ENCODE data around the gene EXT2.

Gene EXT2

DNA sequence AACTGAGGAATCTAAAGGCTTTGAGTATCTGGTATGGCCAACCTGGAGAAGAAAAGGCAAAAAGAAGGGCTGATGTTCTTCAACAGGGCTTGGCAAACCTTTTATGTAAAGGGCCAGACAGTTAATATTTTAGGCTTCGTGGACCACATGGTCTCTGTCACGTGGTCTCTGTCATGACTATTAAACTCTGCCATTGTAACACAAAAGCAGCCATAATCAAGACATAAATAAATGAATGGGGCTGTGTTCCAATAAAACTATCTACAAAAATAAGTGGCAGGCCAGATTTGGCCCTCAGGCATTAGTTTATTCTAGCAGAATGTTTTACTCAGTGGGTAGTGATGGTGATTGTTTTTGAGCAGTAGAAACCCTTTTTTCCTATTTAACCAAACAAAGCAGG lies 48.2 kb upstream of the EXT2 start:
- TF ChIP-seq CSDC2 (CRISPR knock-in tag; IDR thresholded peaks at IDR 0.05), result no peak
- no peak for TF ChIP-seq ARNTL (CRISPR knock-in tag; IDR thresholded peaks at IDR 0.05; ENCODE audit: borderline replicate concordance, low read depth)
- no peak for TF ChIP-seq ISL1 (CRISPR knock-in tag; IDR thresholded peaks at IDR 0.05)
- no peak for TF ChIP-seq ZNF8 (CRISPR knock-in tag; IDR thresholded peaks at IDR 0.05)
- TF ChIP-seq ZC3H10 (CRISPR knock-in tag; IDR thresholded peaks at IDR 0.05), result no peak
- TF ChIP-seq TOX (CRISPR knock-in tag; IDR thresholded peaks at IDR 0.05; ENCODE audit: borderline replicate concordance), result no peak
- TF ChIP-seq, protein P1, sequence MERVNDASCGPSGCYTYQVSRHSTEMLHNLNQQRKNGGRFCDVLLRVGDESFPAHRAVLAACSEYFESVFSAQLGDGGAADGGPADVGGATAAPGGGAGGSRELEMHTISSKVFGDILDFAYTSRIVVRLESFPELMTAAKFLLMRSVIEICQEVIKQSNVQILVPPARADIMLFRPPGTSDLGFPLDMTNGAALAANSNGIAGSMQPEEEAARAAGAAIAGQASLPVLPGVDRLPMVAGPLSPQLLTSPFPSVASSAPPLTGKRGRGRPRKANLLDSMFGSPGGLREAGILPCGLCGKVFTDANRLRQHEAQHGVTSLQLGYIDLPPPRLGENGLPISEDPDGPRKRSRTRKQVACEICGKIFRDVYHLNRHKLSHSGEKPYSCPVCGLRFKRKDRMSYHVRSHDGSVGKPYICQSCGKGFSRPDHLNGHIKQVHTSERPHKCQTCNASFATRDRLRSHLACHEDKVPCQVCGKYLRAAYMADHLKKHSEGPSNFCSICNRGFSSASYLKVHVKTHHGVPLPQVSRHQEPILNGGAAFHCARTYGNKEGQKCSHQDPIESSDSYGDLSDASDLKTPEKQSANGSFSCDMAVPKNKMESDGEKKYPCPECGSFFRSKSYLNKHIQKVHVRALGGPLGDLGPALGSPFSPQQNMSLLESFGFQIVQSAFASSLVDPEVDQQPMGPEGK (CRISPR knock-in tag; IDR thresholded peaks at IDR 0.05; ENCODE audit: borderline replicate concordance), result no peak
- TF ChIP-seq, protein P2, sequence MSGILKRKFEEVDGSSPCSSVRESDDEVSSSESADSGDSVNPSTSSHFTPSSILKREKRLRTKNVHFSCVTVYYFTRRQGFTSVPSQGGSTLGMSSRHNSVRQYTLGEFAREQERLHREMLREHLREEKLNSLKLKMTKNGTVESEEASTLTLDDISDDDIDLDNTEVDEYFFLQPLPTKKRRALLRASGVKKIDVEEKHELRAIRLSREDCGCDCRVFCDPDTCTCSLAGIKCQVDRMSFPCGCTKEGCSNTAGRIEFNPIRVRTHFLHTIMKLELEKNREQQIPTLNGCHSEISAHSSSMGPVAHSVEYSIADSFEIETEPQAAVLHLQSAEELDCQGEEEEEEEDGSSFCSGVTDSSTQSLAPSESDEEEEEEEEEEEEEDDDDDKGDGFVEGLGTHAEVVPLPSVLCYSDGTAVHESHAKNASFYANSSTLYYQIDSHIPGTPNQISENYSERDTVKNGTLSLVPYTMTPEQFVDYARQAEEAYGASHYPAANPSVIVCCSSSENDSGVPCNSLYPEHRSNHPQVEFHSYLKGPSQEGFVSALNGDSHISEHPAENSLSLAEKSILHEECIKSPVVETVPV (CRISPR knock-in tag; IDR thresholded peaks at IDR 0.05), result no peak
- no peak for TF ChIP-seq GLIS3 (CRISPR knock-in tag; IDR thresholded peaks at IDR 0.05)
- TF ChIP-seq ZFP3 (CRISPR knock-in tag; IDR thresholded peaks at IDR 0.05), result no peak
- no peak for TF ChIP-seq BACH2 (CRISPR knock-in tag; IDR thresholded peaks at IDR 0.05; ENCODE audit: borderline replicate concordance)
- TF ChIP-seq, protein P3, sequence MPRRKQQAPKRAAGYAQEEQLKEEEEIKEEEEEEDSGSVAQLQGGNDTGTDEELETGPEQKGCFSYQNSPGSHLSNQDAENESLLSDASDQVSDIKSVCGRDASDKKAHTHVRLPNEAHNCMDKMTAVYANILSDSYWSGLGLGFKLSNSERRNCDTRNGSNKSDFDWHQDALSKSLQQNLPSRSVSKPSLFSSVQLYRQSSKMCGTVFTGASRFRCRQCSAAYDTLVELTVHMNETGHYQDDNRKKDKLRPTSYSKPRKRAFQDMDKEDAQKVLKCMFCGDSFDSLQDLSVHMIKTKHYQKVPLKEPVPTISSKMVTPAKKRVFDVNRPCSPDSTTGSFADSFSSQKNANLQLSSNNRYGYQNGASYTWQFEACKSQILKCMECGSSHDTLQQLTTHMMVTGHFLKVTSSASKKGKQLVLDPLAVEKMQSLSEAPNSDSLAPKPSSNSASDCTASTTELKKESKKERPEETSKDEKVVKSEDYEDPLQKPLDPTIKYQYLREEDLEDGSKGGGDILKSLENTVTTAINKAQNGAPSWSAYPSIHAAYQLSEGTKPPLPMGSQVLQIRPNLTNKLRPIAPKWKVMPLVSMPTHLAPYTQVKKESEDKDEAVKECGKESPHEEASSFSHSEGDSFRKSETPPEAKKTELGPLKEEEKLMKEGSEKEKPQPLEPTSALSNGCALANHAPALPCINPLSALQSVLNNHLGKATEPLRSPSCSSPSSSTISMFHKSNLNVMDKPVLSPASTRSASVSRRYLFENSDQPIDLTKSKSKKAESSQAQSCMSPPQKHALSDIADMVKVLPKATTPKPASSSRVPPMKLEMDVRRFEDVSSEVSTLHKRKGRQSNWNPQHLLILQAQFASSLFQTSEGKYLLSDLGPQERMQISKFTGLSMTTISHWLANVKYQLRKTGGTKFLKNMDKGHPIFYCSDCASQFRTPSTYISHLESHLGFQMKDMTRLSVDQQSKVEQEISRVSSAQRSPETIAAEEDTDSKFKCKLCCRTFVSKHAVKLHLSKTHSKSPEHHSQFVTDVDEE (CRISPR knock-in tag; IDR thresholded peaks at IDR 0.05), result no peak
- TF ChIP-seq ESRRG (CRISPR knock-in tag; IDR thresholded peaks at IDR 0.05), result no peak
- no peak for TF ChIP-seq TCF4 (CRISPR knock-in tag; IDR thresholded peaks at IDR 0.05; ENCODE audit: borderline replicate concordance)
- no peak for TF ChIP-seq ZNF70 (CRISPR knock-in tag; IDR thresholded peaks at IDR 0.05)
- ATAC-seq, result no peak

DNA sequence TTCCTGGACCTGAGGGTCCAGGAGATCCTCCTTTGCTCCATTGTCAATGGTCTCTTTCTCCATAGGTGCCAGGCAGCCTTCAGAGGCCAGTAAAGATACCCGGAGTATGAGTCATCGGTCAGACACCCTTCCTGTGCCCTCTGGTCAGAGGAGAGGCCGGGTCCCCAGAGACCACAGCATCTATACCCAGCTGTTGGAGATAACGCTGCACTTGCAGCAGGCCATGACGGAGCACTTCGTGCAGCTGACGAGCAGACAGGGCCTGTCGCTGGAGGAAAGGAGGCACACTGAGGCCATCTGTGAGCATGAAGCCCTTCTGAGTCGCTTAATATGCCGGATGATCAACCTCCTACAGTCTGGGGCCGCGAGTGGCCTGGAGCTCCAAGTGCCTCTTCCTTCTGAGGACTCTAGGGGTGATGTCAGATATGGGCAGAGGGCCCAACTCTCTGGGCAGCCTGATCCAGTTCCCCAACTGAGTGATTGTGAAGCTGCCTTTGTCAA lies 47.5 kb upstream of the EXT2 start, which contains the start of gene ACCSL:
Gene ACCSL (plus strand): TSS at position 51 of the 501 bp plus-strand sequence. CDS start 56 bp downstream, at position 107.
- ATAC-seq, result no peak
- TF ChIP-seq ESRRG (CRISPR knock-in tag; IDR thresholded peaks at IDR 0.05), result no peak
- no peak for TF ChIP-seq ISL1 (CRISPR knock-in tag; IDR thresholded peaks at IDR 0.05)
- no peak for TF ChIP-seq ZNF70 (CRISPR knock-in tag; IDR thresholded peaks at IDR 0.05)
- TF ChIP-seq ZC3H10 (CRISPR knock-in tag; IDR thresholded peaks at IDR 0.05), result no peak
- TF ChIP-seq, protein P2 (CRISPR knock-in tag; IDR thresholded peaks at IDR 0.05), result no peak
- TF ChIP-seq, protein P4, sequence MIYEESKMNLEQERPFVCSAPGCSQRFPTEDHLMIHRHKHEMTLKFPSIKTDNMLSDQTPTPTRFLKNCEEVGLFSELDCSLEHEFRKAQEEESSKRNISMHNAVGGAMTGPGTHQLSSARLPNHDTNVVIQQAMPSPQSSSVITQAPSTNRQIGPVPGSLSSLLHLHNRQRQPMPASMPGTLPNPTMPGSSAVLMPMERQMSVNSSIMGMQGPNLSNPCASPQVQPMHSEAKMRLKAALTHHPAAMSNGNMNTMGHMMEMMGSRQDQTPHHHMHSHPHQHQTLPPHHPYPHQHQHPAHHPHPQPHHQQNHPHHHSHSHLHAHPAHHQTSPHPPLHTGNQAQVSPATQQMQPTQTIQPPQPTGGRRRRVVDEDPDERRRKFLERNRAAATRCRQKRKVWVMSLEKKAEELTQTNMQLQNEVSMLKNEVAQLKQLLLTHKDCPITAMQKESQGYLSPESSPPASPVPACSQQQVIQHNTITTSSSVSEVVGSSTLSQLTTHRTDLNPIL (CRISPR knock-in tag; IDR thresholded peaks at IDR 0.05; ENCODE audit: low read depth), result no peak
- no peak for TF ChIP-seq SNAI2 (CRISPR knock-in tag; IDR thresholded peaks at IDR 0.05)
- TF ChIP-seq OSR1 (CRISPR knock-in tag; IDR thresholded peaks at IDR 0.05), result no peak

DNA sequence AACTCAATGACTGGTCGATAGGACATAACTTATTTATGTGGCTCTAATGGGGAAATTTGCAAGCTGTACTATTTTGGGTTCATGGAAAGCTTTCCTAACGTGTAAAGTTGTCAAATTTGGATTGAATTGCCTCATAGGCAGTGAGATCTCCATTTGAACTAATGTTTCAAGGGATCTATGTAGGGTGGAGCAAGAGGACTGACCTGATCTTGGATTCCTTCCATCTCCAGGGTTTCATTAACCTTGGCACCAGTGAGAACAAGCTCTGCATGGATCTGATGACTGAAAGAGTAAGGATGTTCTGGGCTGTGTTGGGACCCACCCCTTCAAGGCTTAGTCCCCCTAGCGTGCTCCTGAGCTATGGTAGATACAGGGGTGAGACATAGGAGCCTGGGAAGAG lies 45.6 kb upstream of the EXT2 start:
- no peak for ATAC-seq
- TF ChIP-seq ESRRG (CRISPR knock-in tag; IDR thresholded peaks at IDR 0.05), result no peak
- TF ChIP-seq SNAI2 (CRISPR knock-in tag; IDR thresholded peaks at IDR 0.05), result no peak
- TF ChIP-seq, protein P3 (CRISPR knock-in tag; IDR thresholded peaks at IDR 0.05), result no peak
- TF ChIP-seq, protein P5, sequence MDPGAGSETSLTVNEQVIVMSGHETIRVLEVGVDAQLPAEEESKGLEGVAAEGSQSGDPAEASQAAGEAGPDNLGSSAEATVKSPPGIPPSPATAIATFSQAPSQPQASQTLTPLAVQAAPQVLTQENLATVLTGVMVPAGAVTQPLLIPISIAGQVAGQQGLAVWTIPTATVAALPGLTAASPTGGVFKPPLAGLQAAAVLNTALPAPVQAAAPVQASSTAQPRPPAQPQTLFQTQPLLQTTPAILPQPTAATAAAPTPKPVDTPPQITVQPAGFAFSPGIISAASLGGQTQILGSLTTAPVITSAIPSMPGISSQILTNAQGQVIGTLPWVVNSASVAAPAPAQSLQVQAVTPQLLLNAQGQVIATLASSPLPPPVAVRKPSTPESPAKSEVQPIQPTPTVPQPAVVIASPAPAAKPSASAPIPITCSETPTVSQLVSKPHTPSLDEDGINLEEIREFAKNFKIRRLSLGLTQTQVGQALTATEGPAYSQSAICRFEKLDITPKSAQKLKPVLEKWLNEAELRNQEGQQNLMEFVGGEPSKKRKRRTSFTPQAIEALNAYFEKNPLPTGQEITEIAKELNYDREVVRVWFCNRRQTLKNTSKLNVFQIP (CRISPR knock-in tag; IDR thresholded peaks at IDR 0.05; ENCODE audit: borderline replicate concordance, low read depth), result no peak
- TF ChIP-seq, protein P1 (CRISPR knock-in tag; IDR thresholded peaks at IDR 0.05; ENCODE audit: borderline replicate concordance), result no peak
- TF ChIP-seq GLIS3 (CRISPR knock-in tag; IDR thresholded peaks at IDR 0.05), result no peak
- no peak for TF ChIP-seq ZNF8 (CRISPR knock-in tag; IDR thresholded peaks at IDR 0.05)
- TF ChIP-seq ISL1 (CRISPR knock-in tag; IDR thresholded peaks at IDR 0.05), result no peak
- TF ChIP-seq ARNTL (CRISPR knock-in tag; IDR thresholded peaks at IDR 0.05; ENCODE audit: borderline replicate concordance, low read depth), result no peak
- TF ChIP-seq ZFP3 (CRISPR knock-in tag; IDR thresholded peaks at IDR 0.05), result no peak
- TF ChIP-seq BACH2 (CRISPR knock-in tag; IDR thresholded peaks at IDR 0.05; ENCODE audit: borderline replicate concordance), result no peak
- no peak for TF ChIP-seq ZNF565 (CRISPR knock-in tag; conservative IDR thresholded peaks at IDR 0.05; ENCODE audit: low read depth)
